Mesenchymal stem cell (in vitro differentiated cells and primary cell): ENCODE results near the gene PNMA6E.

ENCODE experiments used
- DNase-seq: peaks from one replicate; pipeline ENCODE4 v3.0.0-alpha.2; 2013
- H2AFZ ChIP-seq: one replicate; pipeline ENCODE4 v1.6.1; 2013; ENCODE audit warnings: low read depth, mild to moderate bottlenecking, control low read depth, inconsistent platforms, low read length, moderate library complexity
- H2AK5ac ChIP-seq: 2 replicates; pipeline ENCODE4 v1.6.1; 2013; ENCODE audit warnings: low read length, moderate library complexity, mild to moderate bottlenecking, inconsistent platforms; ENCODE audit not compliant: severe bottlenecking
- H2BK120ac ChIP-seq: one replicate; pipeline ENCODE4 v1.6.1; 2013; ENCODE audit warnings: low read depth, mild to moderate bottlenecking, inconsistent platforms, low read length, moderate library complexity
- H2BK12ac ChIP-seq, 2 experiments: one replicate each; pipeline ENCODE4 v1.6.1; 2013; ENCODE audit warnings: inconsistent platforms in 2 of 2, low read length in 2 of 2, mild to moderate bottlenecking in 2 of 2, moderate library complexity in 2 of 2, control low read depth in 1 of 2
- H2BK15ac ChIP-seq: one replicate; pipeline ENCODE4 v1.6.1; 2013; ENCODE audit warnings: mild to moderate bottlenecking, low read depth, inconsistent platforms; ENCODE audit not compliant: poor library complexity, severe bottlenecking
- H2BK5ac ChIP-seq: 2 replicates; pipeline ENCODE4 v1.6.1; 2013; ENCODE audit warnings: low read depth, mild to moderate bottlenecking, low read length, control low read depth, inconsistent platforms; ENCODE audit not compliant: poor library complexity, severe bottlenecking
- H3K14ac ChIP-seq, 2 experiments: one replicate each; pipeline ENCODE4 v1.6.1; 2013; ENCODE audit warnings: inconsistent platforms in 2 of 2, low read length in 2 of 2, control low read depth in 1 of 2, mild to moderate bottlenecking in 1 of 2, moderate library complexity in 1 of 2
- H3K18ac ChIP-seq, 2 experiments: one replicate each; pipeline ENCODE4 v1.6.1; 2013; ENCODE audit warnings: inconsistent platforms in 2 of 2, low read length in 2 of 2, control low read depth in 1 of 2, low read depth in 1 of 2, mild to moderate bottlenecking in 1 of 2
- H3K23ac ChIP-seq, 2 experiments: one replicate each; pipeline ENCODE4 v1.6.1; 2013; ENCODE audit warnings: inconsistent platforms in 2 of 2, low read length in 2 of 2, mild to moderate bottlenecking in 2 of 2, moderate library complexity in 2 of 2, control low read depth in 1 of 2
- H3K27ac ChIP-seq: 2 replicates; pipeline ENCODE4 v1.5.1; 2013; ENCODE audit warnings: mild to moderate bottlenecking, moderate library complexity, low read length, control low read depth, inconsistent platforms; ENCODE audit not compliant: poor library complexity, severe bottlenecking
- H3K27me3 ChIP-seq, 2 experiments: 2 replicates each; pipeline versions ENCODE4 v1.6.1 to v1.7.0; 2013; ENCODE audit warnings: low read length in 2 of 2, mild to moderate bottlenecking in 2 of 2, moderate library complexity in 2 of 2, control low read depth in 1 of 2, inconsistent platforms in 1 of 2; ENCODE audit not compliant: control insufficient read depth in 1 of 2, insufficient read depth in 1 of 2
- H3K36me3 ChIP-seq, 2 experiments: 2 replicates each; pipeline versions ENCODE4 v1.6.1 to v1.7.0; 2013; ENCODE audit warnings: low read length in 2 of 2, control low read depth in 1 of 2, inconsistent platforms in 1 of 2, low read depth in 1 of 2, mild to moderate bottlenecking in 1 of 2; ENCODE audit not compliant: insufficient read depth in 2 of 2, control insufficient read depth in 1 of 2
- H3K4ac ChIP-seq, 2 experiments: one replicate each; pipeline ENCODE4 v1.6.1; 2013; ENCODE audit warnings: inconsistent platforms in 2 of 2, low read length in 2 of 2, mild to moderate bottlenecking in 2 of 2, moderate library complexity in 2 of 2, control low read depth in 1 of 2, low read depth in 1 of 2
- H3K4me1 ChIP-seq: 2 replicates; pipeline ENCODE4 v1.6.1; 2013; ENCODE audit warnings: low read depth, low read length, control low read depth; ENCODE audit not compliant: control insufficient read depth, insufficient read depth
- H3K4me2 ChIP-seq: 2 replicates; pipeline ENCODE4 v1.6.1; 2013; ENCODE audit warnings: low read length, mild to moderate bottlenecking, inconsistent platforms; ENCODE audit not compliant: poor library complexity, severe bottlenecking
- H3K4me3 ChIP-seq, 2 experiments: 2 replicates each; pipeline versions ENCODE4 v1.5.1 to v1.7.0; 2013; ENCODE audit warnings: low read length in 2 of 2, mild to moderate bottlenecking in 2 of 2, control low read depth in 1 of 2, low read depth in 1 of 2; ENCODE audit not compliant: insufficient read depth in 1 of 2
- H3K79me1 ChIP-seq: replicated peaks from 2 replicates; pipeline ENCODE4 v1.6.1; 2013; ENCODE audit warnings: mild to moderate bottlenecking, control low read depth, low read length, inconsistent platforms; ENCODE audit not compliant: poor library complexity, severe bottlenecking
- H3K9ac ChIP-seq: 2 replicates; pipeline ENCODE4 v1.7.0; 2013; ENCODE audit warnings: mild to moderate bottlenecking, low read length, moderate library complexity
- H3K9me3 ChIP-seq: 2 replicates; pipeline ENCODE4 v1.7.0; 2013; ENCODE audit warnings: mild to moderate bottlenecking, low read length; ENCODE audit not compliant: control insufficient read depth
- H4K8ac ChIP-seq: one replicate; pipeline ENCODE4 v1.6.1; 2013; ENCODE audit warnings: inconsistent platforms, mild to moderate bottlenecking, low read length, moderate library complexity
- H4K91ac ChIP-seq: one replicate; pipeline ENCODE4 v1.6.1; 2013; ENCODE audit warnings: mild to moderate bottlenecking, low read length, inconsistent platforms
- WGBS: methylation state at CpG from one replicate; pipeline ENCODE4 v1.1.7; 2013; ENCODE audit warnings: mixed read lengths; 5-methylcytosine and 5-hydroxymethylcytosine counted together

PNMA6E gene

DNA sequence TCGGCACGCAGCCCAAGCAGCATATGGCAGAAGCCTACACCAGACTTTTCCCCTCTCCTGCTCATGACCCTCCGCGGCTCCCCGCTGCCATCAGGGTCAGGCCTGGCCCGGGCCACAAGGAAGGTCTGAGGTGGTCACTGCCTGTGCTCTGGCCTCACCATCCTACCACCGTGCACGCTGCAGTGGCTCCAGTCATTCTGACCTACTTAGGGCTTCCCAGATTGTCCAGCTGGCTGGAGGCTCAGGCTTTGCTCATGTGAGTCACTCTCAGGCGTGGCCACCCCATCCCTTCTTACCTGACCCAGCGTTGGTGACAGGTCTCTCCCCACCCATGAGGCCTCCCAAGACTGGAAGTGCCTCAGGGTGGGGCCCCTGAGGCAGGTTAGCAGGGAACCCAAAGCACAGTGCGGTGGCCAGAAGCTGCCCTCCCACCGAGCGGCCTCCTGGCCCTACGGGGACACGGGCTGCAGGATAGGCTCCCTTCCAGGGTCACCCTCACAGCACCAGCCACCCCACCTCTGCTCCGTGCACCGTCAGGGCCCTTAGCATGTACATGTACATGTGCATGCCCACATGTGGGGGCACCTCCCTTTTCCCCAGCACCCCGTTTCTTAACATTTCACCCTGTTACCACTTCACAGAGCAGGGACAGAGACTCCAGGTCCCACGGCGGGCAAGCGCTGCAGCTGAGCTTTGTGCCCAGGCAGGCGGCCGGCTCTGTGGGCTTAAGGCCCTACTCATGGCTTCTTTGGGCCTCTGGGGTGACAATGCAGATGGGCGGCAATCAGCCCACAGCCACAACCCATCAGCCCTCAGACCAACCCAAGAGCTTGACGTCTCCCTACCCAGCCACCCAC lies 42.6 kb upstream of the PNMA6E start:
- H3K23ac ChIP-seq, result no peak overlapping the region
- no peak overlapping the region for H2BK120ac ChIP-seq
- H3K9me3 ChIP-seq, result no peaks in the 10 kb centered on the region
- no peaks in the 10 kb centered on the region for H3K79me1 ChIP-seq
- no peak overlapping the region for H3K27ac ChIP-seq
- H3K27me3 ChIP-seq, result peaks cover 0 to 41% of the 10 kb centered on the region in 2 experiments
- WGBS, result 91% methylated on average over 21 of the region's 25 CpGs
- H3K9ac ChIP-seq, result no peak overlapping the region
- H3K36me3 ChIP-seq, result peaks cover 0 to 16% of the 10 kb centered on the region in 2 experiments
- H2BK12ac ChIP-seq, result no peak overlapping the region
- H4K8ac ChIP-seq, result no peak overlapping the region
- H2BK15ac ChIP-seq, result no peak overlapping the region
- no peak overlapping the region for H4K91ac ChIP-seq
- H3K14ac ChIP-seq, result no peak overlapping the region
- H2AFZ ChIP-seq, result no peak overlapping the region
- H2AK5ac ChIP-seq, result no peak overlapping the region
- no peak overlapping the region for H3K4me3 ChIP-seq
- H3K18ac ChIP-seq, result no peak overlapping the region
- H3K4me2 ChIP-seq, result no peak overlapping the region
- no peaks in the 10 kb centered on the region for H3K4me1 ChIP-seq
- H2BK5ac ChIP-seq, result no peak overlapping the region
- no peak for DNase-seq
- no peak overlapping the region for H3K4ac ChIP-seq

- H3K4ac ChIP-seq, result no peak overlapping the region
- H4K8ac ChIP-seq, result no peak overlapping the region
- H3K4me1 ChIP-seq, result no peaks in the 10 kb centered on the region
- H2AK5ac ChIP-seq, result no peak overlapping the region
- H3K4me3 ChIP-seq, result no peak overlapping the region
- no peak for DNase-seq
- H2BK120ac ChIP-seq, result no peak overlapping the region
- H3K27me3 ChIP-seq, result peaks cover 0 to 47% of the 10 kb centered on the region in 2 experiments
- H3K27ac ChIP-seq, result no peak overlapping the region
- no peak overlapping the region for H3K9ac ChIP-seq
- 82% methylated on average over 4 of the region's 5 CpGs for WGBS
- no peak overlapping the region for H3K23ac ChIP-seq
- no peak overlapping the region for H3K14ac ChIP-seq
- no peak overlapping the region for H3K18ac ChIP-seq
- H3K4me2 ChIP-seq, result no peak overlapping the region
- H2BK15ac ChIP-seq, result no peak overlapping the region
- no peaks in the 10 kb centered on the region for H3K9me3 ChIP-seq
- H3K36me3 ChIP-seq, result peaks cover 0 to 14% of the 10 kb centered on the region in 2 experiments
- no peak overlapping the region for H2AFZ ChIP-seq
- no peak overlapping the region for H4K91ac ChIP-seq
- no peak overlapping the region for H2BK5ac ChIP-seq
- no peak overlapping the region for H2BK12ac ChIP-seq
- H3K79me1 ChIP-seq, result no peaks in the 10 kb centered on the region
Observed at GRCh38 chrX:153442463-153442862, 41.3 kb upstream of the PNMA6E start.

DNA sequence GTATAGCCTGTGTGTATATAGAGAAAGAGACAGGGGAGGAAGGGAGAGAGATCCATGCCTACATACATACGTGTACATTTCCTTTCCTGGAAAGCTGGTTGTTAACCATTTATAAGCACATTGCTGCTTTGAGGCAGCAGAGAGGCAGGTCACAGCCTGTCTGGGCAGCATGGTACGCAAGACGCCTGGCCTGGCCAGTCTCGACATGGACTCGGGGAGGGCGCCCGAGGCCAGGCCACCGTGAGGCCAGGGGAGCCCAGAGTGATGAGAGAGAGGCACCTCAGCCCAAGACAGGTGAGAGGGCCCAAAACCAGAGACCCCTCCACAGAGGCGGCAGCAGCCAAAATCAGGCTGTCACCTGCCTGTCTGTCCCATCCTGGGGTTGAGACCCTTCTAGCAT lies 40.8 kb upstream of the PNMA6E start:
- H2AFZ ChIP-seq, result no peak overlapping the region

GRCh38 chrX:153441296-153441695 lies 40.1 kb upstream of the PNMA6E start:
- no peak overlapping the region for H2AK5ac ChIP-seq
- no peaks in the 10 kb centered on the region for H3K4me1 ChIP-seq
- no peak overlapping the region for H3K4me3 ChIP-seq
- peaks cover 0 to 6% of the 10 kb centered on the region in 2 experiments for H3K36me3 ChIP-seq
- no peak overlapping the region for H3K4ac ChIP-seq
- H3K79me1 ChIP-seq, result no peaks in the 10 kb centered on the region
- H2BK5ac ChIP-seq, result no peak overlapping the region
- H3K14ac ChIP-seq, result no peak overlapping the region
- no peak overlapping the region for H3K23ac ChIP-seq
- no peak overlapping the region for H2BK120ac ChIP-seq
- no peak overlapping the region for H3K9ac ChIP-seq
- H3K27me3 ChIP-seq, result peaks cover 0 to 54% of the 10 kb centered on the region in 2 experiments
- no peak overlapping the region for H3K4me2 ChIP-seq
- H4K91ac ChIP-seq, result no peak overlapping the region
- H3K18ac ChIP-seq, result no peak overlapping the region
- no peak overlapping the region for H3K27ac ChIP-seq
- DNase-seq, result no peak
- no peak overlapping the region for H2BK15ac ChIP-seq
- no peak overlapping the region for H2BK12ac ChIP-seq
- no peak overlapping the region for H4K8ac ChIP-seq
- WGBS, result 99% methylated on average over 5 of the region's 7 CpGs
- no peak overlapping the region for H2AFZ ChIP-seq
- no peaks in the 10 kb centered on the region for H3K9me3 ChIP-seq

More for the DNA sequence above, 40.8 kb upstream of the PNMA6E start:
- Histone ChIP-seq H2BK15ac (no peak overlapping the region), H3K79me1 (no peaks in the 10 kb centered on the region), H3K18ac (no peak overlapping the region), H3K4me3 (no peak overlapping the region), H3K4ac (no peak overlapping the region), H3K9me3 (no peaks in the 10 kb centered on the region), H2AK5ac (no peak overlapping the region), H2BK12ac (no peak overlapping the region), H3K27me3 (peaks cover 0 to 52% of the 10 kb centered on the region in 2 experiments), H3K9ac (no peak overlapping the region), H3K4me2 (no peak overlapping the region), H4K91ac (no peak overlapping the region), H3K27ac (no peak overlapping the region), H3K23ac (no peak overlapping the region), H3K4me1 (no peaks in the 10 kb centered on the region), H2BK5ac (no peak overlapping the region), H2BK120ac (no peak overlapping the region), H3K14ac (no peak overlapping the region), H4K8ac (no peak overlapping the region), H3K36me3 (peaks cover 0 to 9% of the 10 kb centered on the region in 2 experiments)
- no peak for DNase-seq
- WGBS, result 82% methylated on average over 8 of the region's 9 CpGs
